ENCODE data around the gene ADCY4.

- TF ChIP-seq CTCF (IDR thresholded peaks at IDR 0.05; ENCODE audit: extremely low read depth in 1 of 2, insufficient read depth in 1 of 2, low read depth in 1 of 2, low read length in 2 of 2) (no peak), MAX (IDR thresholded peaks at IDR 0.05; ENCODE audit: insufficient read depth, insufficient read length) (no peak), JUN (IDR thresholded peaks at IDR 0.05; ENCODE audit: borderline replicate concordance, insufficient read depth, insufficient read length, low read depth) (no peak), POLR2AphosphoS5 (IDR thresholded peaks at IDR 0.05; ENCODE audit: insufficient read depth, low read depth, low read length) (no peak), POLR2A (IDR thresholded peaks at IDR 0.05; ENCODE audit: low read depth, low read length) (no peak), MYC (IDR thresholded peaks at IDR 0.05; ENCODE audit: low read depth, low read length) (no peak), EZH2 (IDR thresholded peaks at IDR 0.05; ENCODE audit: borderline replicate concordance, low read depth, low read length, severe bottlenecking) (no peak)
These were observed 22.8 kb downstream of the ADCY4 start for GRCh38 chr14:24311837-24312615.
